RCC 7860 (cell line): ENCODE results near the gene STK35.
"Not testable (repeated sequence)": the region's sequence is repeated elsewhere in the genome, so short reads cannot be mapped to it uniquely, and the experiment has no call there.

Experiments
- DNase-seq: peaks from one replicate; pipeline ENCODE4 v3.0.0-alpha.2; 2015; ENCODE audit warnings: low spot score
- FAIRE-seq: peaks from 2 replicates; lab custom pipeline; 2012; peaks lifted over from hg19 to GRCh38; lab: Jason Lieb, UNC

The STK35 gene

GRCh38 chr20:2156224-2156623 lies 54.6 kb downstream of the STK35 start:
- DNase-seq (no peak), FAIRE-seq (no peak)

DNA sequence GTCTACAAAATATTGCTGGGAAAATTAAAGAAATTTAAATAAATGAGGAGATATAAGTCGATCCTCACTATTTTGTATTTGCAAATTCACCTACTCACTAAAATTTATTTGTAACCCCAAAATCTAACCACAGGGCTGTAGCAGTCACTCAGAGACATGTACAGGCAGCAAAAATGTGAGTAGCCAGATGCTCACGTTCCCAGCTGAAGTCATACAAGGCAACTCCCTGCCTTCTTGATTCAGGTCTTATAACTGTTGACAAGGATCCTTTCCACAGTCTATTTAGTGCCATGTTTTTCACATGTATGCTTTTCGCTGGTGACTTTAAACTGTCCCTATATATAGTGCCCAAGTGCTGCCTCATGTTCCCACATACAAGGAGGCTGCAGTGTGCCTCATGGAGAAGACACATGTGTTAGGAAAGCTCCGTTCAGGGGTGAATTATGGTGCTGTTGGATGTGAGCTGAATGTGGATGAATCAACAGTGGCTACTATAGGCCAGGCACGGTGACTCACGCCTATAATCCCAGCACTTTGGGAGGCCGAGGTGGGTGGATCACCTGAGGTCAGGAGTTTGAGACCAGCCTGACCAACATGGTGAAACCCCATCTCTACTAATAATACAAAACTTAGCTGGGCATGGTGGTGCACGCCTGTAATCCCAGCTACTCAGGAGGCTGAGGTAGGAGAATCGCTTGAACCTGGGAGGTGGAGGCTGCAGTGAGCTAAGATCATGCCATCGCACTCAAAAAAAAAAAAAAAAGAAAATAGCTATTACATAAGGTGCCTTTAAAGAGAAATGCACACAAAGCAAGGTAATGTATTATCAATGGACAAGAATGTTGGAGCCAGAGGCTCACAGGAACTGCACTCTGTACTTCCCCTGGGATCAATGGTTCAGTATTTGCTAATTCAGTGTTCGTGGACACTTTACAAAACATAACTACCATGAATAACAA lies 55.3 kb downstream of the STK35 start:
- no peak for DNase-seq
- FAIRE-seq: no peak

DNA sequence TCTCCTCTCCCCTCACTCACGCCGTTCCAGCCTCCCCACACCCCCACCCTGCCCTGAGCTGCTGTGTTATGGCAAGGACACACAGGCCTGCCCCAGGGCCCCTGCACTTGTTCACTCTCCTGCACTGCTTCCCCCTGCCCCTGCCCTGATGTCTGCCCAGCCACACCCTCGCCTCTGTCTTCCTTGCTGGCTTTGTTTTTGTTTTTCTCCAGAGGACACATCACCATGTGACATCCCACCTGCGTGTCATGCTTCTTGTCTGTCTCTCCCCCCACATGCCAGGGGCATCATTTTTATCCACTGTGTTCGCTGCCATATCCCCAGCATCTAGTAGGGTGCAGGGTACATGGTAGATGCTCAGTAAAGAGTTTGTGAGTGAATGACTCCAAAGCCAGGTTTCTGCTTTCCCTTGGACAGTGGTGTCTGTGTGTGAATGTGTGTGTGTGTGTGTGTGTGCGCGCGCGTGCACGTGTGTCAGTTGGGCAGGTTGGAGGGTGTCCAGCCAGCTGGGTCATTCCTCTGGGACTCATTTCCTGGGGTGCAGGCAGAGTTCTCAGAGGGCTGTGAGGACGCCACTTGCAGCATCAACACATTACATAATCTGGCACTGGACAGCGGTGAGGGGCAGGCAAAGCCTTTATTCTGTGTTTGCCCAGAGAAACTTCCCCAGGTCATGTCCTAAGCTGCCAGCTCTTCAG lies 60.6 kb downstream of the STK35 start:
- no peak for DNase-seq
- FAIRE-seq: no peak

DNA sequence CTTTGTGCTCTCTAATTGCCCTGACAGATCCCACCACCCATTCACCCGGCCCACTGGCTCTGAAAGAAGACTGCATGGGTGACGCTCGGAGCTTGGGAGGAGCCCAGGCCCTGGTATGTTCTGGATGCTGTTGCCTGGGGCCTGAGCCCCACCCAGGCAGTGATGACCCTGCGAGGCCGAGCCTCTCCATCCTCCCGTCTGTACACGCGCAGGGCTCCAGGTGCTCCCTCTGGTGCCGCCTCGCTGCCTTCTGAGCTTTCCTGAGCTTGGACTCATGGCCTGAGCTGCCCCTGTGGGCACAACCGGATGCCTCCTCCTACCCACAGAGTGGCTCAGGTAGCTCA lies 61.2 kb downstream of the STK35 start:
- no peak for DNase-seq
- FAIRE-seq: no peak

DNA sequence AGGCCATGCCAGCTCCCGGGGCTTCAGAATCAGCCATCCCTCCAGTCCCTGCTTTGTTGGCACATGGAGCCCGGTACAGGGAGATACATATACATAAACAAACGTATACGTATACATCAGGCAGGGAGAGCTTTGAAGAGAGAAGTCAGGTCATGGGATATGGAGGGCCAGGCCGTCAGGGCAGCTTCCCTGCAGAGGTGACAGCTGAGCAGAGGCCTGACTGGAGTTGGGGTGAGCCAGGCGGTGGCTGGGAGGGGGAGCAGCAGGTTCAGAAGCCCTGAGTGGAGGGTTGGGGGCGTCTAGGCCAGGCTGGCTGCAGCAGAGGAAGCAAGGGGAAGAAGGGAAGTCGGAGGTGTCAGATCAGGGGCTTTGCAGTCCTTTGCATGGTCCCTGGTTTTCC lies 61.7 kb downstream of the STK35 start:
- no peak for DNase-seq
- FAIRE-seq: no peak

DNA sequence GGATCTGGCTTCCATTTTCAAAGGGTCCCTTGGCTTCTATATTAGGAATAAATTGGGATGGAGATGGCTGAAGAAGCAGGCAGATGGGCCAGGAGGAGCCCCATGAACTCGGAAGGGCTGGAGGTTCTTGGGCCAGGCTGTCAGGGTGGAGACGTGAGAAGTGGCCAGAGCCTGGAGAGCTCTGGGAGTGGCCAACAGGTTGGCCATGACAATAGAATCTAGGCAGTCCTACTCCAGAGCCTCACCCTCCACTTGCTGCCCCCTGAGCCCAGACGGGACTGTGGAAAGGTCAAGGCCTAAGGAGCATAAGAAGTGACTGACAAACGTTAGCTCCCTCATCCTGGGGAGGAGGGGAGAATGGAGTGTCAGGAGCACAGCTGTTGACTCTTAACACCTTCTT lies 62.1 kb downstream of the STK35 start:
- DNase-seq (no peak), FAIRE-seq (no peak)

DNA sequence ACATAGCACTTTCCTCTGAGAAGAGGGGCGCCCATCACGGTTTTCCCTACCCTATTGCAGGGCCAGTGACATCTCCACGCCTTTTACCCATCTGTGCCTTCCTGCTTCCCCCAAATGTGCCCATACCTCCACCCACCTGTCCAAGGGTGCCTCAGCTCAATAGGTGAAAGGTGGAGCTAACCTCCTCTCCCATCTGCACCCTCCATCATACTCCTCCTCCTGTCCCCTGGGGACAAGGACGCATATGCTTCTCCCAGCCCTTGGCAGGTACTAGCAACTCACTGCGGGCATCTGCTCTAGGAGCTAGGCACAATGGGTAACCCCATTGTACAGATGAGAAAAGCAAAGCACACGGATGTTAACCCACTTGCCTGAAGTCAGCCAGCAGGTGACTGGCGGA lies 62.8 kb downstream of the STK35 start:
- no peak for DNase-seq
- no peak for FAIRE-seq

- DNase-seq (no peak), FAIRE-seq (no peak)
Measured at GRCh38 chr20:2164966-2165365, 63.3 kb downstream of the STK35 start.

- FAIRE-seq: no peak
- DNase-seq: no peak
Measured at GRCh38 chr20:2165871-2166270, 64.2 kb downstream of the STK35 start.

GRCh38 chr20:2167112-2167511 lies 65.5 kb downstream of the STK35 start:
- no peak for FAIRE-seq
- DNase-seq: no peak

DNA sequence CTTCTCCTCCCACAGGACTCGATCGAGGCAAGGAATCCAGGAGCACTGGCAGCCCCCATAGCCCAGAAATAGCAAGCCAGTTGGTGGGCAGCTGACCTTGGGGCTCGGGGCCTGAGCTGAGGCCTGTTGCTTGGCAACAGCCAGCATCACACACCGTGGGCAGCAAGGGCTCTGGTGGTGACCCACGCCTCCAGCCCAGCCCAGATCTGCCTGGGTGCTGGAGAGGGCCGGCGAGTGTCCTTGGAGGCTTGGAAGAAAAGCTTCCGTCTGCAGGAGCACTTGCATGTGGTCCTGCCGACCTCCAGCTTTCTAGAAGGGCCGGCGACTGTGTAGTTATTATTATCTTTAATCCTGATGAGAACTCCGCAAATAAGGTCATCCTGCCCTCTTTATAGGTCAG lies 67.3 kb downstream of the STK35 start:
- DNase-seq (no peak), FAIRE-seq (no peak)

GRCh38 chr20:2169456-2170088 lies 67.9 kb downstream of the STK35 start:
- DNase-seq (no peak), FAIRE-seq (no peak)

DNA sequence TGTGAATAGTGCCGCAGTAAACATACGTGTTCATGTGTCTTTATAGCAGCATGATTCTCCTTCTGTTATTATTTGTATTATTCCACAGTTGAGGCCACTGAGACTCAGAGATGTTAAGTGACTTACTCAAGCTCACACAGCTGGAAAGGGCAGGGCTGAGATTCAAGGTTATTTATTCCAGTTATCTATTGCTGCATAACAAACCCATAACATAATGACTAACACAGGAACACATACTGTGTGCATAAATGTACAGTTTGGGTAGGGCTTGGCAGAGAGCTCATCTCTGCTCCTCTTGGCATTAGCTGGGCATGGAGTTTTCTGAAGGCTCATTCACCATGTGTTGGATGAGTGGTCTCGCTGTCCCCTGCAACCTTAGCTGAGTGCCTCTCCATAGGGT lies 68.8 kb downstream of the STK35 start:
- DNase-seq: no peak
- no peak for FAIRE-seq

GRCh38 chr20:2171266-2171790 lies 69.7 kb downstream of the STK35 start:
- DNase-seq (no peak), FAIRE-seq (no peak)

GRCh38 chr20:2171840-2172239 lies 70.2 kb downstream of the STK35 start:
- not testable (repeated sequence) for DNase-seq, FAIRE-seq

DNA sequence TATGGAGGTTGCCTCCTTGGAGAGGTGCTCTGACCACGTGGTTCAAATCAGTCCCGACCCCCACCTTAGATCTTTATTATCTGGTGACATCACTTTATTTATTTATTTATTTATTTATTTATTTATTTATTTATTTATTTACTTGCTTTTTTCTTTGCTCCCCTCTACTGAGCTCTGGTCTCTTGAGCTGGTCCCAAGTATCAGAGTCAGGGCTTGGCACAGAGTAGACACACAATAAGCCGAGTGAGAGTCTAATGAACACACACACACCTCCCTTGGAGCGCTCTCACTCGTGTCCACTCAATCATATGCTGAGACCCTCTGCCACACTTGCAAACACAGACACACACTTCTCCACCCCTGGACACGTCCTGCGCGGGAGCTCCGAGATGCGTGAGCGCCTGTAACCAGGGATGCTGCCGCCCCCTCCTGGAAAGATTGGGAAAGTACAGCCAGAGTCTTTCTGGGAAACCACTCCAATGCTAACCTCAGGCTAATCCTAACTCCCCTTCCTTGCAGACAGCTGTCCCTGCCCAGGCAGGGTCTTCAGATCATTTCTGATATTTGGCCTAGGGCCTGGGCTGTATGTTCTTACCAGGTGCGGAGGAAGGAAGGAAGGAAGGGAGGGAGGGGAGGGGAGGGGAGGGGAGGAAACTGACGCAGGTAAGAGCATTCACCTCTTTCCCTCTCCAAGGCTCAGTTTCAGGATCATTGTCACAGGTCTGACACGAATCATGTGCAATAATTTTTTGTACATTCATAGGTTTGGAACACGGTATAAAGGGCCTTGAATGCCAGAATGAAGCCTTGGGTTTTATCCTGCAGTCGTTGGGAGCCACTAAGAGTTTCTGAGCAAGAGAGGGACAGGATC lies 70.9 kb downstream of the STK35 start:
- FAIRE-seq: no peak
- peak; percentile 31 for DNase-seq

GRCh38 chr20:2173186-2173585 lies 71.6 kb downstream of the STK35 start:
- DNase-seq (no peak), FAIRE-seq (no peak)

- DNase-seq: no peak
- FAIRE-seq: no peak
Measured at GRCh38 chr20:2174067-2174466, 72.4 kb downstream of the STK35 start.

GRCh38 chr20:2176946-2177345 lies 75.3 kb downstream of the STK35 start:
- FAIRE-seq (no peak), DNase-seq (no peak)
